BLaER1 treated with 17β-estradiol and CSF1 and Interleukin-3, amounts not matched to agents 10 nM and 100 nM (cell line): Measurements from ENCODE around the gene FJX1.

Experiments
- H3K27ac ChIP-seq, 11 experiments: shearing (Covaris generic); formaldehyde crosslinking; 2 replicates each; pipeline ENCODE4 v1.8.1; 2022
- H3K27me3 ChIP-seq, 11 experiments: shearing (Covaris generic); formaldehyde crosslinking; 2 replicates each; pipeline ENCODE4 v1.8.1; 2022
- H3K36me3 ChIP-seq, 11 experiments: shearing (Covaris generic); formaldehyde crosslinking; 2 replicates each; pipeline ENCODE4 v1.8.1; 2022
- H3K4me1 ChIP-seq, 10 experiments: shearing (Covaris generic); formaldehyde crosslinking; 2 replicates each; pipeline ENCODE4 v1.8.1; 2022
- H3K4me2 ChIP-seq, 11 experiments: shearing (Covaris generic); formaldehyde crosslinking; 2 replicates each; pipeline ENCODE4 v1.8.1; 2022
- H3K4me3 ChIP-seq, 10 experiments: shearing (Covaris generic); formaldehyde crosslinking; 2 replicates each; pipeline ENCODE4 v1.8.1; 2022
- H3K9ac ChIP-seq, 11 experiments: shearing (Covaris generic); formaldehyde crosslinking; 2 replicates each; pipeline ENCODE4 v1.8.1; 2022
- H3K9me3 ChIP-seq, 11 experiments: shearing (Covaris generic); formaldehyde crosslinking; replicated peaks in 1 of 11; 2 replicates each; pipeline ENCODE4 v1.8.1; 2022
- H4K20me1 ChIP-seq, 11 experiments: shearing (Covaris generic); formaldehyde crosslinking; 2 replicates each; pipeline ENCODE4 v1.8.1; 2022
- Cebpa-rat ChIP-seq, 11 experiments: shearing (Covaris generic); IDR thresholded peaks; 2 replicates each; pipeline ENCODE4 v1.8.1; 2022

FJX1 gene

DNA sequence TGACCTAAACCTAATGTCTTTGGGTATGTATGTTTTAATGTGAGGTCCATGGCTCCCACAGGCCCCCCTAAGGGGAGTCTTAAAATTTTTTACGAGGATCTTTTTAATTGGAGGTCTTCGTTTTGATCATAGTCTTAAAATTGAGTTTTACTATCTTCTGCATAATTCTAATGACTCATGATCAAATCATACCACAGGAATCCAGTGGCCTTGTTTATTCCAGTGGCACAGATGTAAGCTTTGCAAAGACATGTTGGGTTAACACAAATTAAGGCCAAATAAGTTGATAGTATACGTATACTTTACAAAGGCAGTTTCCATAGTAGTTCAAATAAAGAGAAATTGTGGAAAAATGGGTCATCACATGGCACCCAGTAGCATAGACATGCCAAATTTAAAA, 33.9 kb upstream of the FJX1 start:
- no peak overlapping the region for H3K4me3 ChIP-seq
- H3K27ac ChIP-seq: no peak overlapping the region
- H3K9ac ChIP-seq: no peak overlapping the region
- no peaks in the 10 kb centered on the region for H3K27me3 ChIP-seq
- no peaks in the 10 kb centered on the region for H3K36me3 ChIP-seq
- peak overlapping the region in 2 of 11 experiments; percentile 52 to 61; a peak in 3 of 22 replicates for H3K4me2 ChIP-seq
- no peaks in the 10 kb centered on the region for H4K20me1 ChIP-seq
- no peak for TF ChIP-seq Cebpa-rat (IDR thresholded peaks at IDR 0.05)
- peaks cover 0 to 10% (median 0%) of the 10 kb centered on the region in 11 experiments; a peak in 3 of 22 replicates for H3K9me3 ChIP-seq
- peaks cover 0 to 52% (median 18%) of the 10 kb centered on the region in 10 experiments; a peak in 16 of 20 replicates for H3K4me1 ChIP-seq

DNA sequence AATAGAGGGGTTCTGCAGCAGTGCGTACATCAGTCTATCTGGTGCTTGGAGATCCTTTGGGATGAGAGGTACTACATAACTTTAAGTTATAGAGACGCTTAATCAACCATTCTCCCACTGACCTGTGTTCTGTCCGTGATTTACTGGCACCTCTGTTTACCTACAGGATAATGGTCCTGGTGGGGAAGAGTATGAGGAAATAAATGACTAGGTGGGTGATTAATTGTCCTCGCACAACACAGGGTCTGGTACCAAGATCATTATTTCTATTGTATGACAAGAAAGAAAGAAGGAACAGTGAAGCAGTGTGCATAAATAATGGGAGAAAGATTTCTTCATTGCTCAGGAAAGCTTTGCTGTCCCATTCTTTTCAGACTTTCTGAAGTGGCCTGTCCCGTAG, 32.8 kb upstream of the FJX1 start:
- Histone ChIP-seq H3K27me3 (no peaks in the 10 kb centered on the region), H3K27ac (no peak overlapping the region), H3K4me3 (no peak overlapping the region), H3K9ac (no peak overlapping the region), H3K4me1 (peaks cover 0 to 41% (median 7%) of the 10 kb centered on the region in 10 experiments; a peak in 10 of 20 replicates), H3K36me3 (no peaks in the 10 kb centered on the region), H3K4me2 (no peak overlapping the region), H3K9me3 (peaks cover 0 to 5% (median 0%) of the 10 kb centered on the region in 11 experiments; a peak in 3 of 22 replicates), H4K20me1 (no peaks in the 10 kb centered on the region)
- no peak for TF ChIP-seq Cebpa-rat (IDR thresholded peaks at IDR 0.05)

DNA sequence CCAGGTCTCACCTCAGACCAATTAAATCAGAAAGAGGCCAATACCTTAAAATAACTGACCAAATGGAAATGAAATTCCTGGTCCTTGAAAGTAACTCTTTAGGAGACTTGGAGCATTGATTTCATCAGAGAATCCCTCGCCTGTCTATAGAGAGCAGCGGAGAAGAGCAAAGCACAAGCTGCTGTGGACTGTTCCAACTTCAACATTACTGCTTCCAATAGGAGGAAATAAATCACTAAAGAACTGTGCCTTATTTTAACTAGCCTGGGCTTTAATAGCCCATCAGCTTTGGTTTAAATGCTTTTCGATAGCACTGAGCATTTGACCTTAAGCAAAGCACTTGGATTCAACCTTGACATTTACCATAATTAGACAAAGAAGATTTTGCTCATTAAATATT, 32.0 kb upstream of the FJX1 start:
- Histone ChIP-seq H3K4me3 (no peak overlapping the region), H3K9ac (no peak overlapping the region), H4K20me1 (no peaks in the 10 kb centered on the region), H3K27ac (no peak overlapping the region), H3K27me3 (no peaks in the 10 kb centered on the region), H3K9me3 (no peaks in the 10 kb centered on the region), H3K4me1 (peaks cover 0 to 33% (median 3%) of the 10 kb centered on the region in 10 experiments; a peak in 9 of 20 replicates), H3K36me3 (no peaks in the 10 kb centered on the region), H3K4me2 (no peak overlapping the region)
- no peak for TF ChIP-seq Cebpa-rat (IDR thresholded peaks at IDR 0.05)

DNA sequence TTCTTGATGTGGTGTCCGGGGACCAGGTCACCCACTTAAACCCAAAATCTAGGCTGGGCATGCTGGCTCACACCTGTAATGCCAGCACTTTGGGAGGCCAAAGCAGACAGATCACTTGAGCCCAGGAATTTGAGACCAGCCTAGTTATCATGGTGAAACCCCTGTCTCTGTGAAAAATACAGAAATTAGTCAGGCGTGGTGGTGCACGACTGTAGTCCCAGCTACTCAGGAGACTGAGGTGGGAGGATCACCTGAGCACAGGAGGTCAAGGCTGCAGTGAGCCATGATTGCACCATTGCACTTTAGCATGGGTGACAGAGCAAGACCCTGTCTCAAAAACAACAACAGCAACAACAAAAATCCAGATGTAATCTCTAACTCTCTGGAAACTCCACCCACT, 30.3 kb upstream of the FJX1 start:
- no peaks in the 10 kb centered on the region for H3K36me3 ChIP-seq
- no peaks in the 10 kb centered on the region for H4K20me1 ChIP-seq
- no peak for TF ChIP-seq Cebpa-rat (IDR thresholded peaks at IDR 0.05)
- H3K9me3 ChIP-seq: no peaks in the 10 kb centered on the region
- no peak overlapping the region for H3K9ac ChIP-seq
- H3K27ac ChIP-seq: no peak overlapping the region
- no peak overlapping the region for H3K4me3 ChIP-seq
- H3K4me2 ChIP-seq: no peak overlapping the region
- H3K27me3 ChIP-seq: no peaks in the 10 kb centered on the region
- H3K4me1 ChIP-seq: peaks cover 0 to 19% (median 0%) of the 10 kb centered on the region in 10 experiments; a peak in 6 of 20 replicates

DNA sequence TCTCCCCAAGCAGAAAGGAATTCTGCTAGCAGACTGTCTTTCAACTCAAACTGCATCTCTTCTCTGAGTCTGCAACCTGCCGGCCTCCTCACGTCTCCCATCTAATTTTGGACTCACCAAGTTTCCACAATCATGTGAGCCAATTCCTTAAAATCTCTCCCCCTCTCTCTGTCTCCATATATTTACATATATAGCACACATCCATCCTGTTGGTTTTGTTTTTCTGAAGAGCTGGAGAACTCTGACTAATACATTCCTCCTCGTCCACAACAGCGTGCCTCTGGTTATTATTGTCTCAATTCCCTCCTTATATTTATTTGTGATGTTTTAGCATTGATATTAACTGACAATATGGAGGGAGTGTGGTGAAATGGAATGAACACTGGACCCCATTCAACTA, 29.6 kb upstream of the FJX1 start:
- Histone ChIP-seq H3K4me1 (peaks cover 0 to 13% (median 0%) of the 10 kb centered on the region in 10 experiments; a peak in 6 of 20 replicates), H3K27me3 (no peaks in the 10 kb centered on the region), H3K9ac (no peak overlapping the region), H3K4me3 (no peak overlapping the region), H3K9me3 (no peaks in the 10 kb centered on the region), H3K27ac (no peak overlapping the region), H3K36me3 (no peaks in the 10 kb centered on the region), H3K4me2 (no peak overlapping the region), H4K20me1 (no peaks in the 10 kb centered on the region)
- no peak for TF ChIP-seq Cebpa-rat (IDR thresholded peaks at IDR 0.05)

DNA sequence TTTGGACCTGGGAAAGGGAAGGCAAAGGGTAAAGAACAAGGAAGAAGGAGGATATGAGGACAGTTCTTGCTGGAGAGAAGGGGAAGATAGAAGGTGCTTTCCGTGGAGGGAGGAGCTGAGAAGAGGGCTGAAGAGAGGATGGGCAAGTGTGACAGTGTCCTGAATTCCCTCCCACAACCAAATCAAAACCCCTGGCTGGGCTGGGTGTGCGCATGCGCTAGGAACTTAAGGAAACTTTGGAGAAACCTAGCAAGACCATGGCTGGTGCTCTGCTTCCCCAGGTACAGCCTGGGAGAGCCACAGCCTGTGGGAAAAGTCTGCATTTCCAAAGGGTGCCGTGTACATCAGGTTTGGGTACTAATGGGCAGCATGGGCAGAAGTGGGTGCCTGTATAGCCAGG, 29.0 kb upstream of the FJX1 start:
- no peak for TF ChIP-seq Cebpa-rat (IDR thresholded peaks at IDR 0.05)
- no peak overlapping the region for H3K27ac ChIP-seq

DNA sequence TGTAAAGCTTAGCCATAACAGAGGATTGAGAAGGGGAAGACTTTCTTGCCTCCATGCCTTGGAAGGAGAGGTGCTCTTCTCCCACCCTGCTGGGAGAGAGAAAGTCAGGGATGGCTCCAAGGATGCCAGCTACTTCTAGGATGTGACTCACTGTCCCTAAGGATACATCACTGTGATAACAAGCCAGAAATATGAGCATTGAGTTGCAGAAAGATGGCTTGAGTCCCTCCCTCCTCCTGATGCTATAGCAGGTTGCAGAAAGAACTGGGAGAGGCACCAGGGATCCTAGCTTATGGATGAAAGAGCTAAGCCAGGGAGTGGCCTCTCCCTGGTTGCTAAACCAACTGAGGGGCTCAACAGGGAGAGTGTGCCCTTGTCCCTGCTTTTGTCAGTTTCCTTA, 27.8 kb upstream of the FJX1 start:
- no peak overlapping the region for H3K9ac ChIP-seq
- peaks cover 0 to 6% (median 0%) of the 10 kb centered on the region in 10 experiments; a peak in 4 of 20 replicates for H3K4me1 ChIP-seq
- H3K4me3 ChIP-seq: no peak overlapping the region
- H4K20me1 ChIP-seq: no peaks in the 10 kb centered on the region
- no peaks in the 10 kb centered on the region for H3K27me3 ChIP-seq
- TF ChIP-seq Cebpa-rat (IDR thresholded peaks at IDR 0.05): no peak
- H3K4me2 ChIP-seq: no peak overlapping the region
- H3K36me3 ChIP-seq: no peaks in the 10 kb centered on the region
- no peak overlapping the region for H3K27ac ChIP-seq
- H3K9me3 ChIP-seq: no peaks in the 10 kb centered on the region

More for the DNA sequence above, 29.0 kb upstream of the FJX1 start:
- Histone ChIP-seq H3K9ac (no peak overlapping the region), H3K27me3 (no peaks in the 10 kb centered on the region), H3K4me2 (no peak overlapping the region), H3K9me3 (no peaks in the 10 kb centered on the region), H3K4me1 (peaks cover 0 to 7% (median 0%) of the 10 kb centered on the region in 10 experiments; a peak in 6 of 20 replicates), H3K36me3 (no peaks in the 10 kb centered on the region), H4K20me1 (no peaks in the 10 kb centered on the region), H3K4me3 (no peak overlapping the region)

DNA sequence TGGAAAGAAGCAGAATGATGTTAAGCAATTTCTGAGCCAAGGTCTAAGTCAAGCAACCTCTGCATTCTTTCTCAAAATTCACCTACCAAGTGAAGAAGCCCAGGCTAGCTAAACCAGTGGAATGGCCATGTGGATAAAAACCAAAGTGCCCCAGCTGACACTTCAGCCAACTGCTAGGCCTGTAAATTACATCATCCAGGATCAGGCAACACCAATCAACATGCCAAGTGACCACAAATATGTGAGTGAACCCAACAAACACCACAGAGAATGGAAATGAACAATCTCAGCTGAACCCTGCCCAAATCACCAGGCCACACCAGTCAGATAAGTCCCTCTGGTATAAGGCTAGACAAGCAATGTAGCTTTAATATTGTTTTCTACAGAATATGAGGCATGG, 25.1 kb upstream of the FJX1 start:
- no peaks in the 10 kb centered on the region for H4K20me1 ChIP-seq
- no peaks in the 10 kb centered on the region for H3K27me3 ChIP-seq
- H3K36me3 ChIP-seq: no peaks in the 10 kb centered on the region
- peaks cover 0 to 6% (median 0%) of the 10 kb centered on the region in 10 experiments; a peak in 3 of 20 replicates for H3K4me1 ChIP-seq
- no peaks in the 10 kb centered on the region for H3K9me3 ChIP-seq
- no peak overlapping the region for H3K4me3 ChIP-seq
- H3K4me2 ChIP-seq: no peak overlapping the region
- no peak for TF ChIP-seq Cebpa-rat (IDR thresholded peaks at IDR 0.05)
- H3K27ac ChIP-seq: no peak overlapping the region
- no peak overlapping the region for H3K9ac ChIP-seq

DNA sequence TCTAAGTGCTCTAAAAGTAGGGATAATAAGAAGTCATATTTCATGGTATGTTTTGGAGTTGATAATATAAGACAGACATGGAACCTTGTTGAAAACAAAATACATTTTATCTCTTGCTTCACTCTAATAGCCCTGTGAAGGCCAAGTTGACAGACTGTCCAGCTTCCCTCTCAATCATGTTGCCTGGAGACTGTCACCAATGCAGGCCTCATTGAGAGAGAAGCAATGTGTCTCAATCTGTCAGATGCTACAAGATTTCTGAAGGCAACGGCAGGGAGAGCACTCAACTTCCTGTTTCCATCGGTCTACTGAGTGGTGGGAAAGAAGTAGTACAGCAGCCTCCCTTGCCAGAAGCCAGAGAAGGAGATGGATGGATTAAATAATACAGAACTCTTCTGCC, 23.6 kb upstream of the FJX1 start:
- peaks cover 0 to 15% (median 0%) of the 10 kb centered on the region in 10 experiments; a peak in 4 of 20 replicates for H3K4me1 ChIP-seq
- no peak overlapping the region for H3K27ac ChIP-seq
- no peaks in the 10 kb centered on the region for H4K20me1 ChIP-seq
- no peak for TF ChIP-seq Cebpa-rat (IDR thresholded peaks at IDR 0.05)
- H3K9ac ChIP-seq: no peak overlapping the region
- 0 out of 22 replicates have a peak overlapping the region, but pooled peaks of 1 of the 11 experiments have one; percentile 27 for H3K4me2 ChIP-seq
- no peaks in the 10 kb centered on the region for H3K27me3 ChIP-seq
- no peak overlapping the region for H3K4me3 ChIP-seq
- H3K36me3 ChIP-seq: no peaks in the 10 kb centered on the region
- H3K9me3 ChIP-seq: no peaks in the 10 kb centered on the region
